Gastrocnemius medialis (tissue), 4 donors: ENCODE measurements around the gene WDFY4. TPM values are rescaled to one million over a fixed set of nuclear protein-coding genes. Genes with fewer than 3 reads are reported as not detected.

Experiments
- ATAC-seq, 2 donors: fragments of 150-250 bp; one replicate each; pipeline ENCODE4 v1.9.1; 2016
- DNase-seq, 2 donors: peaks; one replicate each; pipeline ENCODE4 v3.0.0-alpha.2; 2019
- H3K27ac ChIP-seq, 4 donors: fragments of 200-600 bp; sonication (generic); 1 replicate in 1 of 4; 2 replicates in 3 of 4; pipeline ENCODE4 v1.5.1; 2016 to 2018; ENCODE audit warnings: mild to moderate bottlenecking in 2 of 4, moderate library complexity in 1 of 4
- H3K27me3 ChIP-seq, 3 donors: fragments of 200-600 bp; sonication (generic) in 2 of 3; 1 replicate in 1 of 3; 2 replicates in 2 of 3; pipeline versions ENCODE4 v1.5.1 to v1.6.0; 2016 to 2019; ENCODE audit warnings: mild to moderate bottlenecking in 1 of 3, moderate library complexity in 1 of 3
- H3K36me3 ChIP-seq, 2 donors: fragments of 200-600 bp; sonication (generic) in 1 of 2; one replicate each; pipeline ENCODE4 v1.5.1; 2017 to 2018
- H3K4me1 ChIP-seq, 2 donors: fragments of 200-600 bp; sonication (generic) in 1 of 2; one replicate each; pipeline ENCODE4 v1.5.1; 2016 to 2017; ENCODE audit warnings: mild to moderate bottlenecking in 2 of 2
- H3K4me3 ChIP-seq, 4 donors: fragments of 200-600 bp; sonication (generic) in 3 of 4; 1 replicate in 1 of 4; 2 replicates in 3 of 4; pipeline ENCODE4 v1.5.1; 2016 to 2019; ENCODE audit warnings: mild to moderate bottlenecking in 2 of 4
- H3K9me3 ChIP-seq, 3 donors: fragments of 200-600 bp; sonication (generic) in 2 of 3; 1 replicate in 1 of 3; 2 replicates in 2 of 3; pipeline ENCODE4 v1.5.1; 2016 to 2019
- CTCF ChIP-seq, 5 experiments: fragments of 450-650 bp in 3 of 5; fragments of 200-600 bp in 2 of 5; sonication (generic) in 2 of 5; IDR thresholded peaks in 4 of 5; conservative IDR thresholded peaks in 1 of 5; 1 replicate in 4 of 5; 2 replicates in 1 of 5; pipeline ENCODE4 v1.5.1; 2016 to 2019; ENCODE audit warnings: antibody characterized with exemption in 5 of 5, mild to moderate bottlenecking in 3 of 5, moderate library complexity in 3 of 5
- POLR2A ChIP-seq, 2 donors: fragments of 450-650 bp; IDR thresholded peaks; one replicate each; pipeline ENCODE4 v1.6.1; 2017; ENCODE audit warnings: antibody characterized with exemption in 2 of 2, mild to moderate bottlenecking in 2 of 2, moderate library complexity in 2 of 2
- in situ Hi-C, 4 donors: fragments of 200-750 bp; cut with MboI; loops; one replicate each; pipeline versions ENCODE4 v1.15.0 to v1.8.0; 2017; ENCODE audit warnings: low sequenced_read_pairs in 4 of 4
- intact Hi-C: fragments of 100-400 bp; cut with DNase I; formaldehyde crosslinking; loops from one replicate; pipeline ENCODE4 v1.15.1; 2023; ENCODE audit warnings: low total_unique reads
- total RNA-seq, 4 donors: library from RNA; depleted of rRNA; stranded (reverse); fragments of >200 nt; gene quantifications; one replicate each; pipeline versions ENCODE4 v1.1.0 to v1.2.3, GENCODE V29; 2016

Gene WDFY4
- total RNA-seq, 4 donors from 2014 or later = 0.29 to 0.94 (median 0.59) TPM

- in situ Hi-C loops = loop anchor here (5.0 to 25.0 kb wide), 7 partner anchors 104 to 854 kb away; no protein-coding TSS in a partner anchor
- intact Hi-C loops = loop anchor here (5.0 kb wide), 3 partner anchors 351 to 859 kb away; partner anchors contain the start of gene MAPK8
- no peak overlapping the region for H3K4me3 ChIP-seq
- H3K27me3 ChIP-seq = no peaks in the 10 kb centered on the region
- H3K36me3 ChIP-seq = no peaks in the 10 kb centered on the region
- ATAC-seq = no peak
- no peak for TF ChIP-seq POLR2A (IDR thresholded peaks at IDR 0.05)
- peak; percentile 52 to 84 (median 74) for TF ChIP-seq CTCF (IDR thresholded peaks at IDR 0.05 in 4 of 5, conservative IDR thresholded peaks at IDR 0.05 in 1 of 5)
- H3K4me1 ChIP-seq = peaks cover 3 to 15% of the 10 kb centered on the region in 2 donors
- DNase-seq = peak in 1 of 2 donors; percentile 52
- H3K9me3 ChIP-seq = no peaks in the 10 kb centered on the region
- H3K27ac ChIP-seq = no peak overlapping the region
Observed at GRCh38 chr10:48658243-48658974, 26.3 kb upstream of the WDFY4 start.

GRCh38 chr10:48658975-48659269, 25.8 kb upstream of the WDFY4 start:
- ATAC-seq (no peak), DNase-seq (no peak)
- peaks cover 3 to 15% of the 10 kb centered on the region in 2 donors for H3K4me1 ChIP-seq
- in situ Hi-C loops = loop anchor here (5.0 to 25.0 kb wide), 7 partner anchors 104 to 853 kb away; no protein-coding TSS in a partner anchor
- no peaks in the 10 kb centered on the region for H3K9me3 ChIP-seq
- H3K27ac ChIP-seq = no peak overlapping the region
- TF ChIP-seq POLR2A (IDR thresholded peaks at IDR 0.05) = no peak
- TF ChIP-seq CTCF (IDR thresholded peaks at IDR 0.05 in 4 of 5, conservative IDR thresholded peaks at IDR 0.05 in 1 of 5) = no peak
- intact Hi-C loops = loop anchor here (5.0 kb wide), 3 partner anchors 352 to 858 kb away; partner anchors contain the start of gene MAPK8
- no peak overlapping the region for H3K4me3 ChIP-seq
- H3K27me3 ChIP-seq = no peaks in the 10 kb centered on the region
- no peaks in the 10 kb centered on the region for H3K36me3 ChIP-seq

- H3K27ac ChIP-seq = no peak overlapping the region
- in situ Hi-C loops (loop anchor here (5.0 to 25.0 kb wide), 7 partner anchors 105 to 853 kb away; no protein-coding TSS in a partner anchor), intact Hi-C loops (loop anchor here (5.0 kb wide), 3 partner anchors 352 to 858 kb away; partner anchors contain the start of gene MAPK8)
- H3K4me1 ChIP-seq = peaks cover 3 to 15% of the 10 kb centered on the region in 2 donors
- H3K9me3 ChIP-seq = no peaks in the 10 kb centered on the region
- ATAC-seq (no peak), DNase-seq (no peak)
- no peak for TF ChIP-seq POLR2A (IDR thresholded peaks at IDR 0.05)
- TF ChIP-seq CTCF (IDR thresholded peaks at IDR 0.05 in 4 of 5, conservative IDR thresholded peaks at IDR 0.05 in 1 of 5) = no peak
- no peaks in the 10 kb centered on the region for H3K36me3 ChIP-seq
- H3K4me3 ChIP-seq = no peak overlapping the region
- no peaks in the 10 kb centered on the region for H3K27me3 ChIP-seq
Observed at GRCh38 chr10:48659790-48660189, 24.9 kb upstream of the WDFY4 start.

- no peak overlapping the region for H3K4me3 ChIP-seq
- no peaks in the 10 kb centered on the region for H3K27me3 ChIP-seq
- H3K9me3 ChIP-seq = no peaks in the 10 kb centered on the region
- TF ChIP-seq CTCF (IDR thresholded peaks at IDR 0.05 in 4 of 5, conservative IDR thresholded peaks at IDR 0.05 in 1 of 5) = no peak
- TF ChIP-seq POLR2A (IDR thresholded peaks at IDR 0.05) = no peak
- DNase-seq (no peak), ATAC-seq (no peak)
- peaks cover 2 to 6% of the 10 kb centered on the region in 2 donors for H3K4me1 ChIP-seq
- in situ Hi-C loops = loop anchor here in 3 of 4 donors (25.0 kb wide), 2 partner anchors 501 to 851 kb away; no protein-coding TSS in a partner anchor
- H3K36me3 ChIP-seq = no peaks in the 10 kb centered on the region
- H3K27ac ChIP-seq = no peak overlapping the region
- intact Hi-C loops = no loop called here
Observed at GRCh38 chr10:48661441-48661840, 23.2 kb upstream of the WDFY4 start.
